WTC11 (cell line): ENCODE data around the gene DLG1. TPM values are rescaled to one million over a fixed set of nuclear protein-coding genes. Genes with fewer than 3 reads are reported as not detected.

Experiments
- ATAC-seq: fragments of 200-7000 bp; cut with Tn5 transposase; 2 replicates; pipeline ENCODE4 v1.10.0; 2021; ENCODE audit warnings: mild to moderate bottlenecking, moderate library complexity
- CTCF ChIA-PET: fragments of 300-600 bp; sonication (Branson Sonifier 250); formaldehyde crosslinking; loops from one replicate; lab custom pipeline; 2021; ENCODE audit warnings: antibody characterized with exemption; lab: Charles Lee
- POLR2A ChIA-PET: fragments of 350-600 bp; sonication (Branson Sonifier 250); formaldehyde crosslinking; loops from one replicate; lab custom pipeline; 2021; ENCODE audit warnings: antibody characterized with exemption; lab: Charles Lee
- DNase-seq: peaks from one replicate; pipeline ENCODE4 v3.0.0; 2021; ENCODE audit warnings: low spot score
- H3K27ac Mint-ChIP-seq: 2 replicates; pipeline ENCODE4 v1.8.0; 2021; ENCODE audit warnings: mixed read lengths
- H3K27me3 Mint-ChIP-seq: 2 replicates; pipeline ENCODE4 v1.8.0; 2021; ENCODE audit warnings: low read depth, mild to moderate bottlenecking, moderate library complexity, mixed read lengths
- H3K36me3 Mint-ChIP-seq: 2 replicates; pipeline ENCODE4 v1.8.0; 2021; ENCODE audit warnings: mixed read lengths
- H3K4me1 Mint-ChIP-seq: 2 replicates; pipeline ENCODE4 v1.8.0; 2022; ENCODE audit warnings: mixed read lengths
- H3K4me3 Mint-ChIP-seq: 2 replicates; pipeline ENCODE4 v1.8.0; 2021; ENCODE audit warnings: mild to moderate bottlenecking, moderate library complexity, mixed read lengths
- H3K9me3 Mint-ChIP-seq: 2 replicates; pipeline ENCODE4 v1.8.0; 2021; ENCODE audit warnings: mixed read lengths
- HMGXB4 ChIP-seq: sonication (generic); formaldehyde crosslinking; IDR thresholded peaks from 2 replicates; pipeline ENCODE4 v1.8.1; 2023; ENCODE audit warnings: mild to moderate bottlenecking, moderate library complexity, missing genetic modification reagents
- KAT7 ChIP-seq: sonication (generic); formaldehyde crosslinking; IDR thresholded peaks from 2 replicates; pipeline ENCODE4 v1.8.1; 2023; ENCODE audit warnings: missing genetic modification reagents, mild to moderate bottlenecking, borderline replicate concordance
- NFYB ChIP-seq: sonication (generic); formaldehyde crosslinking; conservative IDR thresholded peaks from 2 replicates; pipeline ENCODE4 v1.8.0; 2022; ENCODE audit warnings: low read depth, missing genetic modification reagents
- PRRX2 ChIP-seq: fragments of 250-450 bp; sonication (Bioruptor Pico); IDR thresholded peaks from 2 replicates; pipeline ENCODE4 v1.8.0; 2021; ENCODE audit warnings: mild to moderate bottlenecking
- SMAD3 ChIP-seq: sonication (generic); formaldehyde crosslinking; IDR thresholded peaks from 2 replicates; pipeline ENCODE4 v1.8.0; 2022; ENCODE audit warnings: missing genetic modification reagents, mild to moderate bottlenecking, borderline replicate concordance
- TEAD4 ChIP-seq: sonication (generic); formaldehyde crosslinking; IDR thresholded peaks from 2 replicates; pipeline ENCODE4 v1.8.0; 2022; ENCODE audit warnings: mild to moderate bottlenecking, missing genetic modification reagents
- ZNF232 ChIP-seq: sonication (generic); formaldehyde crosslinking; IDR thresholded peaks from 2 replicates; pipeline ENCODE4 v1.8.0; 2022; ENCODE audit warnings: mild to moderate bottlenecking, missing genetic modification reagents
- ZNF425 ChIP-seq: fragments of 250-450 bp; sonication (Bioruptor Pico); conservative IDR thresholded peaks from 2 replicates; pipeline ENCODE4 v1.9.0; 2021; ENCODE audit warnings: mild to moderate bottlenecking
- total RNA-seq: library from RNA; stranded (reverse); gene quantifications from 3 replicates; pipeline ENCODE4 v1.2.3, GENCODE V29; 2021
- TF ChIP-seq, protein P1 (sequence below): fragments of 250-450 bp; sonication (Bioruptor Pico); IDR thresholded peaks from 2 replicates; pipeline ENCODE4 v1.8.0; 2021; ENCODE audit warnings: mild to moderate bottlenecking
- TF ChIP-seq, protein P2 (sequence below): sonication (generic); formaldehyde crosslinking; IDR thresholded peaks from 2 replicates; pipeline ENCODE4 v1.8.1; 2022; ENCODE audit warnings: missing genetic modification reagents, borderline replicate concordance
- TF ChIP-seq, protein P3 (sequence below): sonication (generic); formaldehyde crosslinking; IDR thresholded peaks from 2 replicates; pipeline ENCODE4 v1.8.1; 2023; ENCODE audit warnings: mild to moderate bottlenecking, missing genetic modification reagents, moderate library complexity
- TF ChIP-seq, protein P4 (sequence below): sonication (generic); formaldehyde crosslinking; IDR thresholded peaks from 2 replicates; pipeline ENCODE4 v1.8.1; 2023; ENCODE audit warnings: mild to moderate bottlenecking, missing genetic modification reagents, moderate library complexity
- TF ChIP-seq, protein P5 (sequence below): fragments of 200-600 bp; IDR thresholded peaks from 2 replicates; pipeline ENCODE4 v1.8.0; 2022; ENCODE audit warnings: antibody characterized with exemption

DLG1 gene
- total RNA-seq, 1 experiment from 2014 or later = 81.1 TPM

DNA sequence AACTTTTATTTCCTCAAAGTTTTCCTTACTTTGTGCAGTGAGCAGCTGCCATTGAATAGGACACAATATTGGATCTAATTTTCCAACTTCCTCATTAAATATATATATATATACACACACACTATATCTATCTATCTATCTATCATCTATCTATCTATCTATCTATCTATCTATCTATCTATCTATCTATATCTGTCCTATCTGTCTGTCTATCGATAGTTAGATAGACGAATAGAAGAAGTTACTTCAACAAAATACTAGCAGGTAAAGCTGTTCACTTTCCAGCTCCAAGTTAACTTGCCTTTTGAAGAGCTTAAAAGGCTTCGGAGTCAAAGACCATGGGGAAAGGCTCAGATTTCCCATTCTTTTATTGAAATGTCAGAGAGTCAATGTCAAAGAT, 3.6 kb upstream of the DLG1 start:
- POLR2A ChIA-PET = no interaction called here
- no peaks in the 10 kb centered on the region for H3K27me3 Mint-ChIP-seq

GRCh38 chr3:197300361-197300760, 1.9 kb upstream of the DLG1 start:
- ATAC-seq = no peak
- Mint-ChIP-seq H3K4me3 (no peak overlapping the region), H3K4me1 (peaks cover 31% of the 10 kb centered on the region), H3K36me3 (peaks cover 10% of the 10 kb centered on the region), H3K27ac (no peak overlapping the region), H3K9me3 (no peaks in the 10 kb centered on the region), H3K27me3 (no peaks in the 10 kb centered on the region)
- ChIA-PET POLR2A (no interaction called here), CTCF (no interaction called here)
- TF ChIP-seq, protein P1, sequence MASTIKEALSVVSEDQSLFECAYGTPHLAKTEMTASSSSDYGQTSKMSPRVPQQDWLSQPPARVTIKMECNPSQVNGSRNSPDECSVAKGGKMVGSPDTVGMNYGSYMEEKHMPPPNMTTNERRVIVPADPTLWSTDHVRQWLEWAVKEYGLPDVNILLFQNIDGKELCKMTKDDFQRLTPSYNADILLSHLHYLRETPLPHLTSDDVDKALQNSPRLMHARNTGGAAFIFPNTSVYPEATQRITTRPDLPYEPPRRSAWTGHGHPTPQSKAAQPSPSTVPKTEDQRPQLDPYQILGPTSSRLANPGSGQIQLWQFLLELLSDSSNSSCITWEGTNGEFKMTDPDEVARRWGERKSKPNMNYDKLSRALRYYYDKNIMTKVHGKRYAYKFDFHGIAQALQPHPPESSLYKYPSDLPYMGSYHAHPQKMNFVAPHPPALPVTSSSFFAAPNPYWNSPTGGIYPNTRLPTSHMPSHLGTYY (CRISPR knock-in tag) = no peak
- TF ChIP-seq HMGXB4 (CRISPR knock-in tag) (no peak), SMAD3 (CRISPR knock-in tag) (no peak)
- DNase-seq = no peak

More for the DNA sequence above, 3.6 kb upstream of the DLG1 start:
- TF ChIP-seq PRRX2 (CRISPR knock-in tag) (no peak), KAT7 (CRISPR knock-in tag) (no peak), ZNF232 (CRISPR knock-in tag) (no peak), TEAD4 (CRISPR knock-in tag) (no peak), NFYB (no peak), ZNF425 (CRISPR knock-in tag) (no peak)
- TF ChIP-seq, protein P2, sequence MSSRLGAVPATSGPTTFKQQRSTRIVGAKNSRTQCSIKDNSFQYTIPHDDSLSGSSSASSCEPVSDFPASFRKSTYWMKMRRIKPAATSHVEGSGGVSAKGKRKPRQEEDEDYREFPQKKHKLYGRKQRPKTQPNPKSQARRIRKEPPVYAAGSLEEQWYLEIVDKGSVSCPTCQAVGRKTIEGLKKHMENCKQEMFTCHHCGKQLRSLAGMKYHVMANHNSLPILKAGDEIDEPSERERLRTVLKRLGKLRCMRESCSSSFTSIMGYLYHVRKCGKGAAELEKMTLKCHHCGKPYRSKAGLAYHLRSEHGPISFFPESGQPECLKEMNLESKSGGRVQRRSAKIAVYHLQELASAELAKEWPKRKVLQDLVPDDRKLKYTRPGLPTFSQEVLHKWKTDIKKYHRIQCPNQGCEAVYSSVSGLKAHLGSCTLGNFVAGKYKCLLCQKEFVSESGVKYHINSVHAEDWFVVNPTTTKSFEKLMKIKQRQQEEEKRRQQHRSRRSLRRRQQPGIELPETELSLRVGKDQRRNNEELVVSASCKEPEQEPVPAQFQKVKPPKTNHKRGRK (CRISPR knock-in tag) = no peak
- TF ChIP-seq, protein P3, sequence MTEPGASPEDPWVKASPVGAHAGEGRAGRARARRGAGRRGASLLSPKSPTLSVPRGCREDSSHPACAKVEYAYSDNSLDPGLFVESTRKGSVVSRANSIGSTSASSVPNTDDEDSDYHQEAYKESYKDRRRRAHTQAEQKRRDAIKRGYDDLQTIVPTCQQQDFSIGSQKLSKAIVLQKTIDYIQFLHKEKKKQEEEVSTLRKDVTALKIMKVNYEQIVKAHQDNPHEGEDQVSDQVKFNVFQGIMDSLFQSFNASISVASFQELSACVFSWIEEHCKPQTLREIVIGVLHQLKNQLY = no peak
- TF ChIP-seq, protein P4, sequence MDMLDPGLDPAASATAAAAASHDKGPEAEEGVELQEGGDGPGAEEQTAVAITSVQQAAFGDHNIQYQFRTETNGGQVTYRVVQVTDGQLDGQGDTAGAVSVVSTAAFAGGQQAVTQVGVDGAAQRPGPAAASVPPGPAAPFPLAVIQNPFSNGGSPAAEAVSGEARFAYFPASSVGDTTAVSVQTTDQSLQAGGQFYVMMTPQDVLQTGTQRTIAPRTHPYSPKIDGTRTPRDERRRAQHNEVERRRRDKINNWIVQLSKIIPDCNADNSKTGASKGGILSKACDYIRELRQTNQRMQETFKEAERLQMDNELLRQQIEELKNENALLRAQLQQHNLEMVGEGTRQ (CRISPR knock-in tag) = no peak
- TF ChIP-seq, protein P5, sequence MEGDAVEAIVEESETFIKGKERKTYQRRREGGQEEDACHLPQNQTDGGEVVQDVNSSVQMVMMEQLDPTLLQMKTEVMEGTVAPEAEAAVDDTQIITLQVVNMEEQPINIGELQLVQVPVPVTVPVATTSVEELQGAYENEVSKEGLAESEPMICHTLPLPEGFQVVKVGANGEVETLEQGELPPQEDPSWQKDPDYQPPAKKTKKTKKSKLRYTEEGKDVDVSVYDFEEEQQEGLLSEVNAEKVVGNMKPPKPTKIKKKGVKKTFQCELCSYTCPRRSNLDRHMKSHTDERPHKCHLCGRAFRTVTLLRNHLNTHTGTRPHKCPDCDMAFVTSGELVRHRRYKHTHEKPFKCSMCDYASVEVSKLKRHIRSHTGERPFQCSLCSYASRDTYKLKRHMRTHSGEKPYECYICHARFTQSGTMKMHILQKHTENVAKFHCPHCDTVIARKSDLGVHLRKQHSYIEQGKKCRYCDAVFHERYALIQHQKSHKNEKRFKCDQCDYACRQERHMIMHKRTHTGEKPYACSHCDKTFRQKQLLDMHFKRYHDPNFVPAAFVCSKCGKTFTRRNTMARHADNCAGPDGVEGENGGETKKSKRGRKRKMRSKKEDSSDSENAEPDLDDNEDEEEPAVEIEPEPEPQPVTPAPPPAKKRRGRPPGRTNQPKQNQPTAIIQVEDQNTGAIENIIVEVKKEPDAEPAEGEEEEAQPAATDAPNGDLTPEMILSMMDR = no peak
- Mint-ChIP-seq H3K4me3 (no peak overlapping the region), H3K9me3 (no peaks in the 10 kb centered on the region), H3K36me3 (no peaks in the 10 kb centered on the region), H3K27ac (no peak overlapping the region), H3K4me1 (peaks cover 24% of the 10 kb centered on the region)
- CTCF ChIA-PET = no interaction called here
- ATAC-seq = no peak
- no peak for DNase-seq
